Activated CD8-positive, alpha-beta T cell treated with anti-CD3 and anti-CD28 coated beads for 36 hours (primary cell): ENCODE data around the gene PPARG. TPM values are rescaled to one million over a fixed set of nuclear protein-coding genes. Genes with fewer than 3 reads are reported as not detected.
A peak's percentile ranks its signal among the peaks of the same experiment; 100 is the strongest.

ENCODE experiments used
- ATAC-seq: fragments of 200-7000 bp; cut with Tn5 transposase; one replicate; pipeline ENCODE4 v1.10.0; 2021; ENCODE audit warnings: mild to moderate bottlenecking, moderate library complexity
- CTCF ChIA-PET: fragments of 350-600 bp; sonication (Branson Sonifier 250); formaldehyde crosslinking; loops from one replicate; lab custom pipeline; 2021; ENCODE audit warnings: antibody characterized with exemption; lab: Charles Lee
- POLR2A ChIA-PET: fragments of 350-600 bp; sonication (Branson Sonifier 250); formaldehyde crosslinking; loops from one replicate; lab custom pipeline; 2021; ENCODE audit warnings: antibody characterized with exemption; lab: Charles Lee
- DNase-seq: peaks from one replicate; pipeline ENCODE4 v3.0.0-alpha.2; 2020
- H3K27ac Mint-ChIP-seq: one replicate; pipeline ENCODE4 v1.8.0; 2021; ENCODE audit warnings: mild to moderate bottlenecking, mixed read lengths
- H3K27me3 Mint-ChIP-seq: one replicate; pipeline ENCODE4 v1.8.0; 2021; ENCODE audit warnings: mixed read lengths
- H3K36me3 Mint-ChIP-seq: one replicate; pipeline ENCODE4 v1.8.0; 2021; ENCODE audit warnings: low read depth, mixed read lengths
- H3K4me1 Mint-ChIP-seq: one replicate; pipeline ENCODE4 v1.8.0; 2021; ENCODE audit warnings: low read depth, mixed read lengths
- H3K4me3 Mint-ChIP-seq: one replicate; pipeline ENCODE4 v1.8.0; 2021; ENCODE audit warnings: mild to moderate bottlenecking, moderate library complexity, mixed read lengths
- H3K9me3 Mint-ChIP-seq: one replicate; pipeline ENCODE4 v1.8.0; 2021; ENCODE audit warnings: mixed read lengths
- intact Hi-C: fragments of 100-400 bp; cut with micrococcal nuclease; formaldehyde crosslinking; loops from one replicate; pipeline ENCODE4 v1.10.0; 2022
- total RNA-seq, 2 experiments: library from RNA; stranded (reverse); gene quantifications; one replicate each; pipeline ENCODE4 v1.2.3, GENCODE V29; 2021
- TF ChIP-seq, protein P1 (sequence below): fragments of 200-600 bp; IDR thresholded peaks from one replicate; pipeline ENCODE4 v1.8.0; 2022; ENCODE audit warnings: antibody characterized with exemption, mild to moderate bottlenecking

Gene PPARG
- total RNA-seq, 2 experiments from 2014 or later: 0.41 to 0.63 TPM

DNA sequence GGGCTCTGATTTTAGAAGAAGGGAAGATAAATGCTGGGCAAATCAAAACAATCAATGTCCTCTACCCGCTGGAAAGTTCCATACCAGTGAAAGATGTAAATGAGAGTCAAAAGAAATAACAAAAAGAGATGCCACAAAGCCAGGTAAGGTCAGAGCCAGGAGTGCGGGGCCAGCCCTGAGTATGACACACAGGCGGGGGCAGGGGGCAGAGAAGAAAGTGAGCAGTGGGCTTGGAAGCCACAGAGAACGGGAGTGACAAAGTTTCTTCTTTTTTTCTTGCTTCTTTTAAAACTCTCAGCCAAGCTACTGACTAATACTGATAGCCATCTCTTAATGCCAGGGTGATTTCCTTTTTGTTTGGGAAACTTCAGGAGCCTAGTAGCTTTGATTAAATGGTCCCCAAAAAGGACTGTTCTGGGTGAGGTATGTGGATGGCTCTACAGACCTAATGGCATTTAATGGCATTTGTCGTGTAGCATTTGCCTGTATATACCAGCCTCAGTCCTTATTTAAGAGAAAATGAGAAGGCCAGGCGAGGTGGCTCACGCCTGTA, 172.3 kb downstream of the PPARG start:
- Mint-ChIP-seq H3K4me3 (no peak overlapping the region), H3K36me3 (no peaks in the 10 kb centered on the region), H3K4me1 (peaks cover 19% of the 10 kb centered on the region), H3K27me3 (no peaks in the 10 kb centered on the region), H3K9me3 (no peaks in the 10 kb centered on the region), H3K27ac (peak overlapping the region; percentile 10)
- intact Hi-C loops: no loop called here
- ChIA-PET CTCF (interaction anchor here (0.9 to 3.0 kb wide), 4 partner anchors 10 to 342 kb away, joined by 3 to 15 read pairs (median 4); no protein-coding TSS in a partner anchor), POLR2A (interaction anchor here (0.9 kb wide), 1 partner anchor 66 kb away, joined by 3 read pairs; no protein-coding TSS in a partner anchor)
- TF ChIP-seq, protein P1, sequence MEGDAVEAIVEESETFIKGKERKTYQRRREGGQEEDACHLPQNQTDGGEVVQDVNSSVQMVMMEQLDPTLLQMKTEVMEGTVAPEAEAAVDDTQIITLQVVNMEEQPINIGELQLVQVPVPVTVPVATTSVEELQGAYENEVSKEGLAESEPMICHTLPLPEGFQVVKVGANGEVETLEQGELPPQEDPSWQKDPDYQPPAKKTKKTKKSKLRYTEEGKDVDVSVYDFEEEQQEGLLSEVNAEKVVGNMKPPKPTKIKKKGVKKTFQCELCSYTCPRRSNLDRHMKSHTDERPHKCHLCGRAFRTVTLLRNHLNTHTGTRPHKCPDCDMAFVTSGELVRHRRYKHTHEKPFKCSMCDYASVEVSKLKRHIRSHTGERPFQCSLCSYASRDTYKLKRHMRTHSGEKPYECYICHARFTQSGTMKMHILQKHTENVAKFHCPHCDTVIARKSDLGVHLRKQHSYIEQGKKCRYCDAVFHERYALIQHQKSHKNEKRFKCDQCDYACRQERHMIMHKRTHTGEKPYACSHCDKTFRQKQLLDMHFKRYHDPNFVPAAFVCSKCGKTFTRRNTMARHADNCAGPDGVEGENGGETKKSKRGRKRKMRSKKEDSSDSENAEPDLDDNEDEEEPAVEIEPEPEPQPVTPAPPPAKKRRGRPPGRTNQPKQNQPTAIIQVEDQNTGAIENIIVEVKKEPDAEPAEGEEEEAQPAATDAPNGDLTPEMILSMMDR: no peak
- ATAC-seq (peak; percentile 72), DNase-seq (peak; percentile 67)

DNA sequence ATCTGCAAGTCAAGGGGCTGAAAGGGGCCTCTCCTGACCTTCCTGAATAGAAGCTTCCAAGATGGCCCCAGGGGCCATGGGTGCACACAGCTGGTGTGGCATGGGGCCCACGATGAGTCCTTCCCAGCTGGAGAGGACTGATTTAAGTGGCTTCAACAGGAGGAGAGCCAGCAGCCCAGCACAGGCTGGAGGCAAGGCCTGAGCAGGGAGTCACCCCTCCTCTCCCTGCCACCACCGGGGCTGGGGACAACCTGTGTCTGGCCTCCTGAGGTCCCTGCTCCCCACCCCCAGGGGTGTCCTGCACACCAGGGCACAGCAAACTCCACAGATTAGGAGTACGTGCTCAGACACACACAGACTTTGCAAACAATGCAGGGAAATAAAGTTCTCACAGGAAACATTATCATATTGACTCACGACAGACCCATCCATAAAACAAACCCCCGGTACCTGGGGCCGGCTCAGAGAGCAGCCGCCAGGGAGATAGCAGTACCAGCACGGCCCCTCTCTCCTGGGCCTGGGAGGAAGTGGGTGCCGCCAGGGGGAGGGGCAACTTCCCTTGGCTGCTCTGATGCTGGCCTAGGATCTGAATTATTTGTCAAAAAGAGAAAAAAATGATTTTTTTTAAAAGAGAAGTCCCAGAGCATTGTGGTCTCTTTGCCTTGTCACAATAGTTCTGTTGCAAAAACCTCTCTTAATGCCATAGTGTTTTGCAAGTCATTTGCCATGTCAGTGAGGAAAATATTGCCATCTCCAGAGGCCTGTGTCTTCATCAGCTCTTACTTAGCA, 173.5 kb downstream of the PPARG start:
- DNase-seq: peak; percentile 55
- intact Hi-C loops: no loop called here
- ATAC-seq: peak; percentile 78
- ChIA-PET CTCF (interaction anchor here (0.9 to 3.0 kb wide), 4 partner anchors 8 to 343 kb away, joined by 3 to 15 read pairs (median 4); no protein-coding TSS in a partner anchor), POLR2A (no interaction called here)
- TF ChIP-seq, protein P1: no peak
- no peaks in the 10 kb centered on the region for H3K36me3 Mint-ChIP-seq
- H3K4me3 Mint-ChIP-seq: peak overlapping the region; percentile 13
- peaks cover 19% of the 10 kb centered on the region for H3K4me1 Mint-ChIP-seq
- H3K27ac Mint-ChIP-seq: peak overlapping the region; percentile 82
- no peaks in the 10 kb centered on the region for H3K27me3 Mint-ChIP-seq
- no peaks in the 10 kb centered on the region for H3K9me3 Mint-ChIP-seq

DNA sequence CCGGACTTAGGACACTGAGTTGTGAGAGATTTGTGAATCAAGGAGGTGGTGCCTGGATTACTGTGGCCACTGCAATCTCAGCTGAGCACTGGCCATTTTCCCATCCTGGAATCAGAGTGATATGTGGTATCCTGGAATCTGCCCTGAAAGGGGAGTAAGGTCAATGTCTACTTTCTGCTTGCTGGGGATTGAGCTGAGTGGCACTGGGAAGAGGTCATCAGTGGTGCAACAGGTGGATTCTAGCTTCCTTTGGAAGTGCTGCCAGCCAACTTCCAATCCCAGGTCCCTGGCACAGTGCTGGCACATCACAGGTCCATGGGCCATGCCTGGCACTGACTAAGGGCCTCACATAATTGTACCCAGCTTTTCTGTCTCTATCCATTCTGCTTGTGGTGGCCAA, 174.8 kb downstream of the PPARG start:
- TF ChIP-seq, protein P1: no peak
- Mint-ChIP-seq H3K36me3 (no peaks in the 10 kb centered on the region), H3K27me3 (no peaks in the 10 kb centered on the region), H3K4me1 (peaks cover 19% of the 10 kb centered on the region), H3K27ac (no peak overlapping the region), H3K4me3 (no peak overlapping the region), H3K9me3 (no peaks in the 10 kb centered on the region)
- no peak for DNase-seq
- intact Hi-C loops: no loop called here
- CTCF ChIA-PET: interaction anchor here (3.0 kb wide), 1 partner anchor 16 kb away, joined by 15 read pairs; no protein-coding TSS in a partner anchor
- ATAC-seq: no peak
- POLR2A ChIA-PET: no interaction called here

DNA sequence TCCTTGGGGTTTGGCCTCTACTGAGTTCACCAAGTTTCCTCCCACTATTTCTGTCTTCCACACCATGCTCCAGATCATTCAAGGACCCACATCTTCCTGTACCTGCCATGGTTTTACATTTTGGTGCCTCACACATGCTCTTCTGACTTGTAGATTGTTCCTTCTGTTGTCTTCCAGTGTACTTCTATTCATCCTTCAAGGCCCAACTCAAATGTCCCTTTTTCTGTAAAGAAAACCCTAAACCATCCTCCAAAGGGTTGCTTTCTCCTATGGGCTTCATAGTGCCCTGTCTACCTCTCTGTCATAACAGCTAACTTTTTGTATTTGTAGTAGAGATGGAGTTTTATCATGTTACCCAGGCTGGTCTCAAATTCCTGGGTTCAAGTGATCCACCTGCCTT, 175.3 kb downstream of the PPARG start:
- intact Hi-C loops: no loop called here
- Mint-ChIP-seq H3K4me3 (no peak overlapping the region), H3K9me3 (no peaks in the 10 kb centered on the region), H3K27me3 (no peaks in the 10 kb centered on the region), H3K36me3 (no peaks in the 10 kb centered on the region), H3K27ac (no peak overlapping the region), H3K4me1 (peaks cover 19% of the 10 kb centered on the region)
- ATAC-seq (no peak), DNase-seq (no peak)
- ChIA-PET POLR2A (no interaction called here), CTCF (interaction anchor here (3.0 kb wide), 1 partner anchor 16 kb away, joined by 15 read pairs; no protein-coding TSS in a partner anchor)
- TF ChIP-seq, protein P1: no peak
